LoVo (cell line): ENCODE results near the gene BICD1.
"Not testable (repeated sequence)": the region's sequence is repeated elsewhere in the genome, so short reads cannot be mapped to it uniquely, and the experiment has no call there.

ENCODE experiments used
- DNase-seq: peaks from one replicate; pipeline ENCODE4 v3.0.0-alpha.2; 2016; ENCODE audit warnings: low spot score

Gene BICD1

DNA sequence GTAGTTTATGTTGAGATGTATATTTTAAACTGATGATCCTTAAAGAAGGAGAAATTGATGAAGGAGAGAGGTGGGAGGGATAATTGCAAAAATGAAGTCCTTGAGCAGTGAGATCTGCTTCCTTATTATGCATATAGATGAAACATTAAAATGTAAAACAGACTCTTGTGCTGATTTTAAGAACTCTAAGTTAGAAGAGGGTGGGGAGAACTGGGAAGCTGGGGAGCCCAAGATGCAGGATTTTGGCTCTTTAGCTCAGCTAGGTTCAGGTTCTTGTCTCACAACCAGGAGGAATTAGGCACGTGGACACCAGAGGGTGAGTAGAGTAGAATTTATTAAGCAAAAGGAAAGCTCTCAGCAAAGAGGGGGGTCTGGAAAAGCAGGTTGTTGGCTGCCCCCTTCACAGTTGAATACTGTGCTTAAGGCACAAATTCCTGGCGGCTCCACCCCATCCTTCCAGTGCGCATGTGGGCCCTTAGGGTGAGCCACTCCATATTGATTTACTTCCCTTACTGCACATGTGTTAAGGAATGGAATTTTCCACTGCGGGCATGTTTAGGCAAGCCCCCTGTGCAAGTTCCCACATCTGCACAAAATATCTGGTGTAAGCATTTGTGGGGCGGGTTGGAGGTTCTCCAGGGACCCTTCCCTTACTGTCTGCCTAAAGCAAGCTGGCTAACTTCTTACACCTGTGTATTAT lies 141.9 kb downstream of the BICD1 start:
- no peak for DNase-seq

DNA sequence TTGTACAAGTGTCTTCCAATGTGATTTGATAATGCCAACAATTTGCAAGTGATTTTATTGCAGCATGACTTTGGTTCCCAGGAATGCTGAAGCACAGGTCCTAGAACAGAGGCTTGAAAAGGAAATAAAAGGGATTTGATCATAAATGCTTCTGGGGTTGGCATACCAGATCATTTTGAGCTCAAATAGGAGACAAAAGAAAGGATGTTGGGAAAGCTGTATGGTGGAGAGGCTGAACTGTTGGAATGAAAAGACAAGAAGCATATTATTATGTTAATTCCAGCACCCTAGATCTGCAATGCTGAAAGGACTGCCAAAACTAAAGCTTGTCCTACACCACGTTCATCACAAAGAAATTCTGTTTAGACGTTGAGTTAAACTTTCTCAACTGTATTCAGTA lies 143.1 kb downstream of the BICD1 start:
- DNase-seq = peak; percentile 19

- no peak for DNase-seq
Observed at GRCh38 chr12:32252199-32253073, 145.8 kb downstream of the BICD1 start.

GRCh38 chr12:32253154-32253790 lies 146.6 kb downstream of the BICD1 start:
- DNase-seq = no peak

- DNase-seq = no peak
Observed at GRCh38 chr12:32254260-32254956, 147.8 kb downstream of the BICD1 start.

- DNase-seq = no peak
Observed at GRCh38 chr12:32255588-32255987, 148.9 kb downstream of the BICD1 start.

DNA sequence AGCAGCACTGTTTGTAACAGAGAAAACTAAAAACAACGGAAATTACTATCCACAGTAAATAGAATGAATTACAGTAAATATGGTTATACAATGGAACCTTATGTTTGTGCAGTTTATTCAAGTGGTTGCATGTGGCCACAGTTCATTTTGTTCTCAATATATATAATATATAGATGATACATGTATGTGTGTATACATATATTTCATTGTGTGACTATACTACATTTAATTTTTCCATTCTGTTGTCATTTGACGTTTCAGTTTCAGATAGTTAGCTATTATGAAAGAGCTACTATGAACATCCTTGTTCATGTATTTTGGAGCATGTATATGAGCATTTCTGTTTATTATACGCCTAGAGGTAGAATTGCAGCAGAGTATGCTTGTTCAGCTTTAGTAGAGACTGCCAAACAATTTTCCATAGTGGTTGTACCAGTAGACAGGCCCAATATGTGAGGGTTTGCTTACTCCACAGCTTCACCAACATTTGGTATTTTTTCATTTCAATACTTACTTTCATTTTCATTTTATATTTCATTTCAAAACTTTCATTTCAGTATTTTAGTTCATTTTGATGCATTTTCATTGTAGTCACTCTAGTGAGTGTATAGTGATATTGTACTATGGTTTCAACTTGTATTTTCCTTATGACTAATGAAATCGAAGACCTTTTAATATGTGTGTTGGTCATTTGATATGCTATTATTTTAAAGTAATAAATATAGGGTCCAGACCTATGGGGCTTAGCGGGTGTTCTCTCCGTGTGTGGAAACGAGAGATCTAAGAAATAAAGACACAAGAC lies 151.2 kb downstream of the BICD1 start:
- no peak for DNase-seq

- no peak for DNase-seq
Observed at GRCh38 chr12:32260696-32261095, 154.0 kb downstream of the BICD1 start.

DNA sequence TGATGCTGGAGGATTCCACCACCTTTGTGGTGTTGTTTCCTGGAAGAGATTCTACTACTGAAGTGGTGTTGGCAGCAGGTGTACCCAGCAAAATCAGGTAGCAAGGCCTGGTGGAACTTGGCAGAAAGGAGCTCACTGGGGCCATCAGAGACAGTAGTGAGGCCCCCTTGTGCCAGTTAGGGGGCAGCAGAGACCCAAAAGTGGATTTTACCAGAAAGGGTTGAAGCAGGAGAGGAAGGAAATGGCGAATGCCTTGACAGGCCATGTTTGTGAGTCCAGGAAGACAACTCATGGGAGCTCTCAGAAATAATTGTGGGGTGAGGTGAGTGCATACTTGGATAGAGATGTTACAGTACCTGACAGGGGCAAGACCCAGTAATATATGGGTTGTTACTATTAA lies 155.0 kb downstream of the BICD1 start:
- DNase-seq = no peak

DNA sequence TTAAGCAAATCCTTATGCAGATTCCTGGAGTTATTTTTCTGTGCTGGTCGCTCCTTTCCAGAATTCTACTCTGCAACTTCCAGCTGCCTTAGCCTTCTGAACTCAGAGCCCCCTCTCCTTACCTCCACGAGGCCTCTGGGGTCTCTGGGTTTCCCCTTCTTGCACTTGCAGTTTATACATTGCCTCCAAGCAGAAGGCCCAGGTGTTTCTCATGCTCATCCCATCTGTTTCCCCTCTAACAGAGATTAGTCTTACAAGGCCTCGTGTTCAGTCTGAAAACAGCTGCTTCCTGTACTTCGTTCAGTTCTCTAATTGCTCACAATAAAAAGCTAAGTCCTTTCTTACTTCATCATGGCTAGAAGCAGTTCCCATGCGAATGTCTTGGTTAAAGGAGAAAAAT lies 158.3 kb downstream of the BICD1 start:
- DNase-seq = no peak

- DNase-seq = no peak
Observed at GRCh38 chr12:32265456-32265855, 158.8 kb downstream of the BICD1 start.

- DNase-seq = no peak
Observed at GRCh38 chr12:32265951-32266350, 159.3 kb downstream of the BICD1 start.

GRCh38 chr12:32266756-32267155 lies 160.1 kb downstream of the BICD1 start:
- no peak for DNase-seq

- DNase-seq = peak; percentile 64
Observed at GRCh38 chr12:32270818-32271710, 164.4 kb downstream of the BICD1 start.

DNA sequence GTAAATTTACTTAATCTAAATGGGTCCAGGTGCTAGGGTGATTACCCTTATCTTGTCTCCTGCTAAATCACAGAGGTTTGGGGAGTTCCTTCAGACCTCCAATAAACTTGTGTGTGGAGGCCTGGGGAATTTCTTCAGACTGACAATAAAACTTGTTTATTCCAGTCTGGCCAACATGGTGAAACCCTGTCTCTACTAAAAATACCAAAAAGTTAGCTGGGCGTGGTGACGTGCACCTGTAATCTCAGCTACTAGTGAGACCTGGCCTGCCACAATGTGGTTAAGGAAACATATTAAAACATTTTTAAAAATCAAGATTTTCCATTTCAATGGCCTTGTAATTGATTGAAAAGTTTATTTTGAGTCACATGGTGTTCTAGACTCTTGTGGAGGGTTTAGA lies 165.8 kb downstream of the BICD1 start:
- no peak for DNase-seq

DNA sequence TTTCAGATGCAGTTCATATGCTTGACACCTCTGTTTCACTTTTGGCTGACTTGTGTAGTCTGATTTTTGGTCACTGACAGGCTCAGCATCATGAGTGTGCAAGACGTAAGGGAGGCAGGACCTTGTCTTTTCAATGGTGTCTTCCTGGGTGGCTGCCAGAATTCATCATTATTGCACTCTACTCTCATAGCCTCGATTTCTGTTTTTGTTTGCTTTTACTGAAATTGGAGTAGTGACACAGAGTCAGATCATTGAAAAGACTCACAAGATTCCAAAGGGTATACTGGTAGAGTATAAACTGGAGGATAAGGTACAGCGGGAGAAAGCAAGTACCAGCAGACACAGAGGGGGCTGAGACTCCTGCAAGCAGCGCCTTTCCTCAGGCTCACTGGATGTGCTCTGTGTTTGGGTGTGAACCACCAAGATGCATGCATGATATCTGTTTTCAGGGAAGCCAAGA lies 166.4 kb downstream of the BICD1 start:
- no peak for DNase-seq

- DNase-seq = no peak
Observed at GRCh38 chr12:32273712-32274111, 167.1 kb downstream of the BICD1 start.

DNA sequence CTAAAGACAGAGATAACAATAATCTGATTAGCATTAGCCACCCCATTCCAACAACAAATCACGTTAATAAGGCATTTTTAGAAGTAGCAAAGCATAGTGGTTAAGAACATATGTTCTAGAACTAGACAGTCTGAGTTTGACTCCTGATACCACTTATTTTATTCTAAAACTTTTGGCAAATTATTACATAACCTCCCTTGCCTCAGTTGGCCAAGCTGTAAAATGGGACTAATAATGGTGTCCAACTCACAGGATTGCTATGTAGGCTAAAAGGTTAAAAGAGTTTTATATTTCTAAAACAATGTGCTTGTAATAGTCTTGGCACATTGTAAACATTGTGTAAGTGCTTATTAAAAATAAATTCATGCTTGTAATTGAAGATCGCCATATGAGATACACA lies 168.0 kb downstream of the BICD1 start:
- DNase-seq = no peak

GRCh38 chr12:32275520-32275919 lies 168.9 kb downstream of the BICD1 start:
- DNase-seq = not testable (repeated sequence)

DNA sequence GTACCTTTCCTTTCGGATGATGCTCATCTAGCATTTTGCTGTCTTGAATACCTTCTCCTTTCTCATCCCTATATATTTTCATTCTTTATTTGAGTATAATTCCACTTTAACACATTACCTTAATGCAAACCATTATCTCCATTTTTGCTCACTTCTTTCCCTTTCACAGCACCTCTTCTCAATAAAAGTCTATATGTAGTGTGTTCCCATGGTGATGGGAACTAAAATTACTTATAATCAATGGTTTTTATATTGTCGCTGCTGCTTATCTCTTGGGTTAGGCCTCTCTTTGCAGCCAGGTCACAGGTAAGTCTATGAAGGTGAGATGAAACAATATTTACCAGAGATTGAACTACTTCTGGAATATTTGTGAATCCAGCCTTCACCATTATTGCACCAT lies 171.1 kb downstream of the BICD1 start:
- no peak for DNase-seq
